Activated naive CD4-positive, alpha-beta T cell (primary cell): ENCODE measurements around the gene MAGED2.
A peak's percentile ranks its signal among the peaks of the same experiment; 100 is the strongest.
"Not testable (repeated sequence)": the region's sequence is repeated elsewhere in the genome, so short reads cannot be mapped to it uniquely, and the experiment has no call there.

Source experiments
- DNase-seq, 4 experiments: peaks; one replicate each; lab custom pipeline; 2025; lab: John Stamatoyannopoulos, UW

Gene MAGED2

GRCh38 chrX:54807524-54808108 lies at the start of gene MAGED2:
TSS of gene MAGED2 (plus strand) at chrX:54807745. CDS start at chrX:54809332, 1,587 bp downstream.
- DNase-seq = peak in 2 of 4 experiments; percentile 34 to 58

- no peak for DNase-seq
Observed at GRCh38 chrX:54758114-54759055, 49.2 kb upstream of the MAGED2 start.

- DNase-seq = not testable (repeated sequence)
Observed at GRCh38 chrX:54774391-54775094, 33.0 kb upstream of the MAGED2 start.

- no peak for DNase-seq
Observed at GRCh38 chrX:54776061-54776460, 31.5 kb upstream of the MAGED2 start.

- no peak for DNase-seq
Observed at GRCh38 chrX:54776987-54777672, 30.4 kb upstream of the MAGED2 start.

- DNase-seq = no peak
Observed at GRCh38 chrX:54785901-54786300, 21.6 kb upstream of the MAGED2 start.

- DNase-seq = peak in 1 of 4 experiments; percentile 13
Observed at GRCh38 chrX:54786967-54787366, 20.6 kb upstream of the MAGED2 start.

GRCh38 chrX:54788446-54788845 lies 19.1 kb upstream of the MAGED2 start:
- DNase-seq = no peak

GRCh38 chrX:54789405-54789804 lies 18.1 kb upstream of the MAGED2 start:
- DNase-seq = not testable (repeated sequence)

- DNase-seq = no peak
Observed at GRCh38 chrX:54794028-54794427, 13.5 kb upstream of the MAGED2 start.

GRCh38 chrX:54794795-54795194 lies 12.8 kb upstream of the MAGED2 start:
- no peak for DNase-seq

GRCh38 chrX:54798137-54798536 lies 9.4 kb upstream of the MAGED2 start, which contains the start of gene ITIH6:
TSS of gene ITIH6 (minus strand) at chrX:54798255. CDS start at chrX:54798210, 45 bp downstream.
- no peak for DNase-seq

- DNase-seq = no peak
Observed at GRCh38 chrX:54799046-54799445, 8.5 kb upstream of the MAGED2 start.

GRCh38 chrX:54808109-54808604 lies 612 bp downstream of the MAGED2 start:
- DNase-seq = peak in 1 of 4 experiments; percentile 35

- peak; percentile 56 to 76 (median 67) for DNase-seq
Observed at GRCh38 chrX:54808605-54809483, 1.3 kb downstream of the MAGED2 start.

- DNase-seq = no peak
Observed at GRCh38 chrX:54810532-54810931, 3.0 kb downstream of the MAGED2 start.

- DNase-seq = no peak
Observed at GRCh38 chrX:54811301-54811885, 3.8 kb downstream of the MAGED2 start.

- no peak for DNase-seq
Observed at GRCh38 chrX:54812306-54812705, 4.8 kb downstream of the MAGED2 start.

- DNase-seq = no peak
Observed at GRCh38 chrX:54817220-54817820, 9.8 kb downstream of the MAGED2 start.

GRCh38 chrX:54818221-54818620 lies 10.7 kb downstream of the MAGED2 start:
- DNase-seq = no peak
